ENCODE measurements around the gene ZBTB47. TPM values are rescaled to one million over a fixed set of nuclear protein-coding genes. Genes with fewer than 3 reads are reported as not detected.

ZBTB47 gene
- total and polyA plus RNA-seq, 12 donors = 7.0 to 39.4 (median 27.9) TPM

DNA sequence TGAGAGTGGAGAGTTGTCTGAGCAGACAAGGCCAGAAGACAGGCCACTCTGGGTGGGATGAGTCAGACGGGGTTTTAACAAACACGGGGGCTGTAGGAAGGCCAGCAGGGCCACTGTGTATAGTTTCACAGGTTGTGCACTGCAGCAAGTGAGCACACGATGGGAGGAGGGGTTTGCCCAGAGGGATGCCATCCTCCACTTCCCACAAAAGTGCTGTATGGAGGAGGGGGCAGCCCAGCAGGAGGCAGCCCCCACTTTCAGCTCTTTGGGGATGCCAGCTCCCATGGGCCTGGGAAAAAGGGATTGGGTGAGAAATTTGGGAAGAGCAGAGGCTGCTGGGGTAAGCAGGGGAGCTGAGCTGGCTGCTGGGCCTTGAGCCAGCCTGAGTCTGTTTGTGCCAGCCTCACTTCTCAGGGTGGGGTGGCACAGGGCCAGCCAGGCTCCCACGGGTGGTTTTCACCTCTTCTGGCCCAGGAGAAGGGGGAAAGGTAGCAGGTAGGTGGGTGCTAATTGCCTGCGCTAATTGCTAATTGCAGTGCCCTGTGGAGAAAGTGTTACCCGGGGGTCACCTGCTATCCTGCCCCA is 6.7 kb downstream of the ZBTB47 start:
- Histone ChIP-seq H3K27me3 (no peaks in the 10 kb centered on the region), H3K4me3 (no peak overlapping the region), H3K4me1 (replicated peaks in 1 of 2) (peaks cover 13 to 25% of the 10 kb centered on the region in 2 donors), H3K27ac (peak overlapping the region in 2 of 5 donors; percentile 41 to 50), H3K9me3 (replicated peaks in 1 of 3) (no peaks in the 10 kb centered on the region), H3K36me3 (replicated peaks in 1 of 2) (peaks cover 0 to 9% of the 10 kb centered on the region in 2 donors)
- DNase-seq = peak in 5 of 7 donors; percentile 38 to 62 (median 47)
- intact Hi-C loops (cut with DNase I) = loop anchor here in 1 of 2 donors (5.0 kb wide), 1 partner anchor 82 kb away; no protein-coding TSS in a partner anchor
- WGBS, 4 donors = 28 to 54% (median 50%) methylated on average over 3 to 6 of the region's 6 CpGs
- TF ChIP-seq, protein P1, sequence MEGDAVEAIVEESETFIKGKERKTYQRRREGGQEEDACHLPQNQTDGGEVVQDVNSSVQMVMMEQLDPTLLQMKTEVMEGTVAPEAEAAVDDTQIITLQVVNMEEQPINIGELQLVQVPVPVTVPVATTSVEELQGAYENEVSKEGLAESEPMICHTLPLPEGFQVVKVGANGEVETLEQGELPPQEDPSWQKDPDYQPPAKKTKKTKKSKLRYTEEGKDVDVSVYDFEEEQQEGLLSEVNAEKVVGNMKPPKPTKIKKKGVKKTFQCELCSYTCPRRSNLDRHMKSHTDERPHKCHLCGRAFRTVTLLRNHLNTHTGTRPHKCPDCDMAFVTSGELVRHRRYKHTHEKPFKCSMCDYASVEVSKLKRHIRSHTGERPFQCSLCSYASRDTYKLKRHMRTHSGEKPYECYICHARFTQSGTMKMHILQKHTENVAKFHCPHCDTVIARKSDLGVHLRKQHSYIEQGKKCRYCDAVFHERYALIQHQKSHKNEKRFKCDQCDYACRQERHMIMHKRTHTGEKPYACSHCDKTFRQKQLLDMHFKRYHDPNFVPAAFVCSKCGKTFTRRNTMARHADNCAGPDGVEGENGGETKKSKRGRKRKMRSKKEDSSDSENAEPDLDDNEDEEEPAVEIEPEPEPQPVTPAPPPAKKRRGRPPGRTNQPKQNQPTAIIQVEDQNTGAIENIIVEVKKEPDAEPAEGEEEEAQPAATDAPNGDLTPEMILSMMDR (IDR thresholded peaks at IDR 0.05) = no peak
- TF ChIP-seq POLR2A (IDR thresholded peaks at IDR 0.05) = no peak

DNA sequence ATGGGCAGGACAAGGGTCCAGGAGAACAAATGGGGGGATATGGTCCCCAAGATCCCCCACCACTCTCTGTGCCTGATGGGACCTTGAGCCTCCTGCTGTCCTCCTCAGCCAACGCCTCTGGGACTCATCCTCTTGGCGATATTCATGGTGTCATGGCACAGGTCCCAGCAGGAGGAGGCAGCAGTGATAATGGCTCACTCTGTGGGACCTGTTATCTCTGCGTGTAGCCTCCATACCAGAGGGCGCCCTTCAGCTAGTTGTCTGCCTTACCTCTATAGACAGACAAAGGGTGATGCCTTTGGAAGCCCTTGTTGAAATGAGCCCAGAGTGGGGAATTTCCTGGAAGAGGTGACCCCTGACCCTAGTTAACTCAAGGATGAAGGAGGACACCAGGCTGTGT is 7.4 kb downstream of the ZBTB47 start:
- 45 to 58% (median 54%) methylated on average over 2 to 4 of the region's 4 CpGs for WGBS, 4 donors
- peak; percentile 36 to 79 (median 70) for DNase-seq
- no peaks in the 10 kb centered on the region for H3K27me3 ChIP-seq
- intact Hi-C loops (cut with DNase I) = loop anchor here in 1 of 2 donors (5.0 kb wide), 1 partner anchor 81 kb away; no protein-coding TSS in a partner anchor
- peak overlapping the region in 1 of 5 donors; percentile 41 for H3K27ac ChIP-seq
- peaks cover 0 to 9% of the 10 kb centered on the region in 2 donors for H3K36me3 ChIP-seq (replicated peaks in 1 of 2)
- peaks cover 7 to 18% of the 10 kb centered on the region in 2 donors for H3K4me1 ChIP-seq (replicated peaks in 1 of 2)
- TF ChIP-seq, protein P1 (IDR thresholded peaks at IDR 0.05) = peak in 1 of 6 experiments; percentile 28
- no peak for TF ChIP-seq POLR2A (IDR thresholded peaks at IDR 0.05)
- no peak overlapping the region for H3K4me3 ChIP-seq
- H3K9me3 ChIP-seq (replicated peaks in 1 of 3) = no peaks in the 10 kb centered on the region

DNA sequence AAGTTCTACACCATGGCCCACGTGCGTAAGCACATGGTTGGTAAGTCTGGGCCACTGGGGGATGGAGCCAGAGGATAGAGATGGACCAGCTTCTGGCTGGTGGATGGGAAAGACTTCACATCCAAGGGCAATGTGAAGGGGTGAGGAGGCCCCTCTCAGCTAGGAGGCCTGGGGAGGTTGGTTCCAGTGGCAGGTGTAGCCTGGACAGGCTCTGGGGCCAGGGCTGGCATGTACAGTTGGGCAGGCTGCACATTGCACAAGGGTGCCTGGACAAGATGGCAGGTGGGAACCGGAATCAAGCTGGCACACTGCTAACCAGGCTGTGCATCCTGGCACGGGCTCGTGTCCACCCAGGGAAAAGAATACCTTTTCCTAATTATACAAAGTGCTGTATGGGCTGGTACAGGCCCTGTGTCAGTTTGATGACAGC is 8.1 kb downstream of the ZBTB47 start:
- Histone ChIP-seq H3K9me3 (replicated peaks in 1 of 3) (no peaks in the 10 kb centered on the region), H3K4me1 (replicated peaks in 1 of 2) (peaks cover 0 to 18% of the 10 kb centered on the region in 2 donors), H3K27ac (no peak overlapping the region), H3K27me3 (no peaks in the 10 kb centered on the region), H3K4me3 (no peak overlapping the region), H3K36me3 (replicated peaks in 1 of 2) (peaks cover 0 to 9% of the 10 kb centered on the region in 2 donors)
- intact Hi-C loops (cut with DNase I) = loop anchor here in 1 of 2 donors (5.0 kb wide), 1 partner anchor 81 kb away; no protein-coding TSS in a partner anchor
- 84 to 100% (median 97%) methylated on average over 3 to 5 of the region's 5 CpGs for WGBS, 4 donors
- DNase-seq = peak in 1 of 7 donors; percentile 49
- TF ChIP-seq, protein P1 (IDR thresholded peaks at IDR 0.05) = no peak
- TF ChIP-seq POLR2A (IDR thresholded peaks at IDR 0.05) = no peak

DNA sequence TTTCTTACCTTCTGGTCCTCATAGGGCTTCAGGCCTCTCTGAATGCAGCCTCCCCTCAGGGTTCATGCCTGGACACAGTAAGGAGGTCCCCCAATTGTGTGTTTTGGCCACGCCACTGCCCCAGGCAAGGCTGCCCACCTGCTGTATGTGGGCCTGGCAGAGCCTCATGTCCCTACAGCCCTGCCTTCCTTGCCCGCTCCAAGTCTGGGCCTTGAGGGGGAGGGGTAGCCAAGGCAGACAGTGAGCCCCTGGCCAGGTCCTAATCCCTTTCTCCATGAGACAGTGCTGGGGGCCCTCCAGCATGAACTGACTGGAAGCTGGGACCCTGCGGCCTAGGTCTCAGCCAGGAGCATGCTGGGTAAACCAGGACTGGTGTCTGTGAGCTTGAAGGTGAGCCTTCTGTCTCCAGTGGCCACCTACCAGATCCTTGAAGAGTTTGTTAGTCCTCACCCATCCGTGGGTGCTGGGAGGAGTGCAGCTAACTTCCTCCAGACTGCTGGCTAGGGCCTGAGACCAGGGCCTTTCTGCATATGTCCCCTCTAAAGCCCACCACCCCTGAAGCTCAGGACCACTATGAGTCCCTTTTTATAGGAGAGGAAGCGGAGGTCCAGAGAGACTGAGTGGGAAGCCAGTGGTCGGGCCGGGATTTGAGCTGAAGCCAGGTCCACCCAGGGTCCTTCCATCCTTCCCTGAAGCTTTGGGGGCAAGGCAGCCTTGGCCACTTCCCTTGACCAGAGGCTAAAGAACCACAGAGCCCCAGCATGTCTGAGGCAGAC is 8.7 kb downstream of the ZBTB47 start:
- no peaks in the 10 kb centered on the region for H3K27me3 ChIP-seq
- WGBS, 4 donors = 74 to 93% (median 89%) methylated on average over 3 to 7 of the region's 7 CpGs
- H3K4me3 ChIP-seq = no peak overlapping the region
- intact Hi-C loops (cut with DNase I) = loop anchor here in 1 of 2 donors (5.0 kb wide), 1 partner anchor 80 kb away; no protein-coding TSS in a partner anchor
- TF ChIP-seq POLR2A (IDR thresholded peaks at IDR 0.05) = no peak
- TF ChIP-seq, protein P1 (IDR thresholded peaks at IDR 0.05) = no peak
- H3K27ac ChIP-seq = no peak overlapping the region
- H3K9me3 ChIP-seq (replicated peaks in 1 of 3) = no peaks in the 10 kb centered on the region
- H3K36me3 ChIP-seq (replicated peaks in 1 of 2) = peaks cover 0 to 9% of the 10 kb centered on the region in 2 donors
- peaks cover 0 to 21% of the 10 kb centered on the region in 2 donors for H3K4me1 ChIP-seq (replicated peaks in 1 of 2)
- peak in 1 of 7 donors; percentile 53 for DNase-seq
